Stimulated activated CD8-positive, alpha-beta memory T cell treated with anti-CD3 and anti-CD28 coated beads, Interleukin-12 subunit alpha, Interleukin-12 subunit beta, amount 100 ng/mL, for 4 hours (primary cell): ENCODE results near the gene DPCD.

Experiments used
- DNase-seq: peaks from one replicate; pipeline ENCODE4 v3.0.0-alpha.2; 2020; ENCODE audit warnings: low read depth

Gene DPCD

GRCh38 chr10:101587725-101588653 lies at the start of gene DPCD, which contains the start of gene POLL:
DPCD (plus strand) TSS chr10:101588321; CDS start chr10:101588337, 16 bp downstream.
POLL (minus strand) TSS chr10:101588257; CDS start chr10:101587360, 897 bp downstream.
- DNase-seq, result peak; percentile 80

- DNase-seq, result no peak
Measured at GRCh38 chr10:101538446-101538845, 49.7 kb upstream of the DPCD start.

GRCh38 chr10:101545898-101546297 lies 42.2 kb upstream of the DPCD start:
- no peak for DNase-seq

- no peak for DNase-seq
Measured at GRCh38 chr10:101550965-101551364, 37.2 kb upstream of the DPCD start.

- no peak for DNase-seq
Measured at GRCh38 chr10:101552442-101552841, 35.7 kb upstream of the DPCD start.

GRCh38 chr10:101557541-101557940 lies 30.6 kb upstream of the DPCD start:
- DNase-seq, result no peak

GRCh38 chr10:101558204-101558603 lies 29.9 kb upstream of the DPCD start:
- no peak for DNase-seq

GRCh38 chr10:101558671-101559595 lies 29.2 kb upstream of the DPCD start:
- DNase-seq, result no peak

GRCh38 chr10:101559596-101560297 lies 28.4 kb upstream of the DPCD start:
- DNase-seq, result no peak

- DNase-seq, result no peak
Measured at GRCh38 chr10:101560298-101561067, 27.6 kb upstream of the DPCD start.

- no peak for DNase-seq
Measured at GRCh38 chr10:101561068-101561915, 26.8 kb upstream of the DPCD start.

- no peak for DNase-seq
Measured at GRCh38 chr10:101562231-101562630, 25.9 kb upstream of the DPCD start.

GRCh38 chr10:101563007-101563406 lies 25.1 kb upstream of the DPCD start:
- DNase-seq, result no peak

- DNase-seq, result no peak
Measured at GRCh38 chr10:101563497-101564040, 24.6 kb upstream of the DPCD start.

GRCh38 chr10:101564490-101564991 lies 23.6 kb upstream of the DPCD start:
- no peak for DNase-seq

GRCh38 chr10:101565370-101565900 lies 22.7 kb upstream of the DPCD start:
- DNase-seq, result no peak

- DNase-seq, result no peak
Measured at GRCh38 chr10:101565936-101566332, 22.2 kb upstream of the DPCD start.

- no peak for DNase-seq
Measured at GRCh38 chr10:101566333-101567164, 21.6 kb upstream of the DPCD start.
